Stimulated activated CD4-positive, alpha-beta T cell treated with anti-CD3 and anti-CD28 coated beads, Interleukin-1b, Interleukin-23, amount 100 ng/mL, for 4 hours (primary cell): ENCODE data around the gene PCNP.
"Not testable (repeated sequence)": the region's sequence is repeated elsewhere in the genome, so short reads cannot be mapped to it uniquely, and the experiment has no call there.

Experiments used
- DNase-seq, 2 donors: peaks; one replicate each; pipeline ENCODE4 v3.0.0-alpha.2; 2020; ENCODE audit warnings: low read depth in 2 of 2

PCNP gene

DNA sequence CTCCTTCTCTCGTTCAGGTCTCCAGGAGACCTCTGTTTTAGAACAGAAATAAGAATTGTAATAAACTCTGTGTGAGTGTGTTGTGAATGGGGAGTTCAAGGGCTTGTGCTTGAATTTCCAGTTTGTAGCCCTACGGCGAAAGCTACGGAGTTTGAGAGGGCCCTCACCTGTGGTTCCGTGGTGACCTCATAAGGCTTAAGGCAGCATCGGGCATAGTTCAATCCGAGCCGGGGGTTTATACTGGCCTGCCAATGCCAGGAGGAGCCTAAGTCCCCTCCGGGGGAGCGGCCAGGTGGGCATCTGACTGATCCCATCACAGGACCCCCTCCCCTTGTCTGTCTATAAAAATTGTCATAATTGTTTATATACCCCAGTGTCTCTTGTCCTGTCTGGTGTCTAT is 59.2 kb downstream of the PCNP start:
- DNase-seq: no peak

DNA sequence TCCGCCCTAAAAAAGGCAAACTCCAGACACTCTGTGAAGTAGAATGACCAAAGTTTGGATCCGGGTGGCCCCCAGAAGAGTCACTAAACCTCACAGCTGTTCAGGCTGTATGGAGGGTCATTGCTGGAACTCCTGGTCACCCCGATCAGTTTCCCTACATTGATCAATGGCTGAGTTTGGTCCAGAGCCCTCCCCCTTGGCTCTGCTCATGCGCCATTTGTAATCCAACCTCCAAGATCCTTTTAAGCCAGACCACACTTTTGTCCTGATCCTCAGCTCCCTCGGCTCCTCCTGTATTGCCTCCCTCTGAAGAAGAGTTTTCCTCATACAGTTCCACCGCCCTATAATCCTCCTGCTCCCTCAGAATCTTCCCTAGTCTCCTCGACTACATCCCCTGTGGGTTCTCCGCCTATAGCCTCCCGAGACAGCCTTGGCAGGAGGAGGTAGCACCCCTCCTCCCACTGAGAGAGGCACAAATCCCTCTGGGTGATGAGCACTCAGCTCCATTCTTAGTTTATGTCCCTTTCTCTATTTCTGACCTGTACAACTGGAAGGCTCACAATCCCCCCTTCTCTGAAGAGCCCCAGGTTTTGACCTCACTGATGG is 60.7 kb downstream of the PCNP start:
- DNase-seq: no peak

DNA sequence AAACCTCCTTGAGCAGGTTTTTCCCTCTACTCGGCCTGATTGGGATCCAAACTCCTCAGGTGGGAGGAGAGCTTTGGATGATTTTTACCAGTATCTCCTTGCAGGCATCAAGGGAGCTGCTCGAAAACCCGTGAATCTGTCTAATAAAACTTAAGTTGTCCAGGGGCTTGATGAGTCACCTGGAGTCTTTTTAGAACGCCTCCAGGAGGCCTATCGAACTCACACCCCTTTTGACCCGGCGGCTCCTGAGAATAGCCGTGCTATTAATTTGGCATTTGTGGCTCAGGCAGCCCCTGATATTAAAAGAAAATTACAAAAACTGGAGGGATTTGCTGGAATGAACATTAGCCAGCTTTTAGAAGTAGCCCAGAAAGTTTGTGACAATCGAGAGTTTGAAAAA is 61.4 kb downstream of the PCNP start:
- DNase-seq: no peak

DNA sequence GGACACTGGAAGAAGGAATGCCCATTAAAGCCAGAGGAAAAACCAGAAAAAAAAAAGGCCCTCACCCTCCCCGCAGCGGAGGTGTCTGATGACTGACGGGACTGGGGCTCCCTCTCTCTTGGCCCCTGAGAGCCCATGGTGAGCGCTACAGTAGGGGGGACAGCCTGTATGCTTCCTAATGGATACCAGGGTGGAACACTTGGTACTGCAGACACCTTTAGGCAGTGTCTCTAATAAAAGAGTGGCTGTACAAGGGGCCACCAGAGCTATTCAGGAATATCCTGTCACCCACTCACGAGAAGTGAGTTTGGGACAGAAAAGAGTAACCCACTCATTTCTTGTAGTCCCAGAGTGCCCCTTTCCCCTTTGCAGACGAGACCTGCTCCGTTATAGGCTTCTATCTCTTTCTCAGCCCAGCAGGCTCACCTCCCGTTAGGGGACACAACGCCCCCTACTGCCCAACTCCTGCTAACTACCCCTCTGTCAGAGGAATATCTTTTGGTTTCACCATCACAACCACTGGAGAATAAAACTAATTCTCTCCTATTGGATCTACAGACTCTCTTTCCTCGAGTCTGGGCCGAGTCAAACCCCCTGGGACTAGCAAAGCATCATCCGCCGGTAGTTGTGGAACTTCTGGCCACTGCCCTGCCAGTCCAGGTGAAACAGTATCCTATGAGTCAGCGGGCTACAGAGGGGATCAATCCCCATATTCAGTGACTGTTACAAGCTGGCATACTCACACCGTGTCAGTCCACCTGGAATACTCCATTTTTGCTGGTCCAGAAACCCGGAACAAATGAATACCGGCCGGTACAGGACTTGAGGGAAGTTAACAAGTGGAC is 62.2 kb downstream of the PCNP start:
- DNase-seq: peak; percentile 57 to 64

DNA sequence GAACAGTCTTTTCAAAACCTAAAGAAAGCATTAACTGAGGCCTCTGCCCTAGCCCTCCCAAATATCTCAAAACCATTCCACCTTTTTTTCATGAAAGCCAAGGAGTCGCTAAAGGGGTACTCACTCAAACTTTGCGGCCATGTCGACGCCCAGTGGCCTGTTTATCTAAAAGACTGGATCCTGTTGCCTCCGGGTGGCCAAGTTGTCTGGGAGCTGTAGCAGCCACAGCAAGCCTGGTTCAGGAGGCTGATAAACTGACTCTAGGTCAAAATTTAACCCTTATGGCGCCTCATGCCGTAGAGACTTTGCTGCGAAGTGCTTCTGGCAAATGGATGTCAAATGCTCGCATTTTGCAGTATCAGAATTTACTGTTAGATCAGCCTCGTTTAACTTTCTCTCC is 63.5 kb downstream of the PCNP start:
- no peak for DNase-seq

DNA sequence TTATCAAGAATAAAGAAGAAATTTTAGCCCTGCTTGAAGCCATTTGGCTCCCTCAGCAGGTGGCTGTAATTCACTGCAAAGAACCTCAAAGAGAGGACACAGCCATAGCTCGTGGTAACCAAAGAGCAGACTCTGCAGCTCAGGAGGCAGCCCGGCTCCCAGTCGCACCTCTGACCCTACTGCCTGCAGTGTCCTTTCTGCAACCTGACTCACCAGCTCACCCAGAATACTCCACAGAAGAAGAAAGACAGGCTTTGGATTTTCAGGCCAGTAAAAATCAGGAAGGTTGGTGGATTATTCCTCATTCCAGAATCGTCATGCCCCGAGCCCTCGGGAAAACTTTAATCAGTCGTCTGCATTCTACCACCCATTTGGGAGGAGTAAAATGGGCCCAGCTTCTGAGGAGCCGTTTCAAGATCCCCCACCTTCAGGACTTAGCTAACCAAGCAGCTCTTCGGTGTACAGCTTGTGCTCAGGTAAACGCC is 64.3 kb downstream of the PCNP start:
- DNase-seq: no peak

DNA sequence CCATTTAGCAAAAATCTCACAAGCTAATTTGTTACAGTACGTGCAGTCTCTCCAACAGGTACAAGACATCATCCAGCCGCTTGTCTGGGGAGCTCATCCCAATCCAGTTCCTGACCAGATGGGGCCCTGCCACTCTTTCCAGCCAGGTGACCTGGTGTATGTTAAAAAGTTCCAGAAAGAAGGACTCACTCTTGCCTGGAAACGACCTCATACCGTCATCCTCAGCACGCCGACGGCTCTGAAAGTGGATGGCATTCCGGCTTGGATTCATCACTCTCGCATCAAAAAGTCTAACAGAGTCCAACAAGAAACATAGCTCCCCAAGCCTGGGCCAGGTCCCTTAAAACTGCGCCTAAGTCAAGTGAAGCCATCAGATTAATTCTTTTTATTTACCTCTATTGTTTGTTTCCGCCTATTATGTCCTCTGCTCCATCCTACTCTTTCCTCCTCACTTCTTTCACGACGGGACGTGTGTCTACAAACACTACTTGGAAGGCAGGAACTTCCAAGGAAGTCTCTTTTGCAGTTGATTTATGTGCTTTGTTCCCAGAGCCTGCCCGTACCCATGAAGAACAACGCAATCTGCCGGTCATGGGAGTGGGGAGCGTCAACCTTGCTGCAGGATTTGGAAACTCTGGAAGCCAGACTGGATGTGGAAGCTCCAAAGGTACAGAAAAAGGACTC is 65.4 kb downstream of the PCNP start:
- no peak for DNase-seq

DNA sequence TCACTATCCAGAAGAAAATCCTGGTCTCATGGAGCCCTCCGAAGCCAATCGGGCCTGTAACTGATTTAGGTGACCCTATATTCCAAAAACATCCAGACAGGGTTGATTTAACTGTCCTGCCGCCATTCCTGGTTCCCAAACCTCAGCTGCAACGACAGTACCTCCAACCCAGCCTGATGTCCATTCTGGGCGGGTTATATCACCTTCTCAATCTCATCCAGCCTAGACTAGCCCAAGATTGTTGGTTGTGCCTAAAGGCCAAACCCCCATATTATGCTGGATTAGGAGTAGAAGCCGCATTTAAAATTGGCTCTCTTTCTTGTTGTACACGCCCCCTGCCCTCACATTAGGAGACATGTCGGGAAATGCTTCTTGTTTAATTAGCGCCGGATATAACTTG is 66.3 kb downstream of the PCNP start:
- no peak for DNase-seq

DNA sequence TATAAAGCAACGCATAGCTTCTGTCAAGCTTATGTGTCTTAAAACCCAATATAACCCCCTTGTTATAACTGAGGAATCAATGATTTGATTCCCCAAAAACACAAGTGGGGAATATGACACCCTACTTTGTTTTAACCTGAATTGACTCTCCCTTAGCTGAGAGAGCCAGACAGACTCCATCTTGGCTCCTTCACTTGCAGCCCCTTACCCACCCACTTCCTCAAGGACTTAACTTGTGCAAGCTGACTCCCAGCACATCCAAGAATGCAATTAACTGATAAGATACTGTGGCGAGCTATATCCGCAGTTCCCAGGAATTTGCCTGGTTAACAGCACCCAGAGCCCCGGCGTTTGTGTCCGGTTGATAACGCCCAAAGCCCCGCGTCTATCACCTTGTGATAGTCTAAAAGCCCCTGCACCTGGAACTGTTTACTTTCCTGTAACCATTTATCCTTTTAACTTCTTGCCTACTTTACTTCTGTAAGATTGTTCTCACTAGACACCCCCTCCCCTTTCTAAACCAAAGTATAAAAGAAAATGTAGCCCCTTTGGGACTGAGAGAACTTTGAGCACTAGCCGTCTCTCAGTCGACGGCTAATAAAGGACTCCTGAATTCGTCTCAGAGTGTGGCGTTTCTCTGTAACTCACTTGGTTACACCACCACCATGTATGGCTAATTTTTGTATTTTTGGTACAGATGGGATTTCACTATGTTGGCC is 67.6 kb downstream of the PCNP start:
- DNase-seq: not testable (repeated sequence)

DNA sequence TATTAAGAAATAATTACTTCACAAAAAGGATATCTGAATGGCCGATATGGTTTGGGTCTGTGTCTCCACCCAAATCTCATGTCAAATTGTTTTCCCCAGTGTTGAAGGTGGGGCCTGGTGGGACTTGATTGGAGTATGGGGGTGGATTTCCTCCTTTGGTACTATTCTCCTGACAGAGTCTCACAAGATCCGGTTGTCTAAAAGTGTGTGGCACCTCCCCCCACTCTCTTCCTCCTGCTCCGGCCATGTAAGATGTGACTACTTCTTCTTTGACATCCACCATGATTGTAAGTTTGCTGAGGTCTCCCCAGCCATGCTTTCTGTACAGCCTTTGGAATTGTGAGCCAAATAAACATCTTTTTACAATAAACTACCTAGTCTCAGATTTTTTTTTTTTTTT is 68.5 kb downstream of the PCNP start:
- DNase-seq: no peak

DNA sequence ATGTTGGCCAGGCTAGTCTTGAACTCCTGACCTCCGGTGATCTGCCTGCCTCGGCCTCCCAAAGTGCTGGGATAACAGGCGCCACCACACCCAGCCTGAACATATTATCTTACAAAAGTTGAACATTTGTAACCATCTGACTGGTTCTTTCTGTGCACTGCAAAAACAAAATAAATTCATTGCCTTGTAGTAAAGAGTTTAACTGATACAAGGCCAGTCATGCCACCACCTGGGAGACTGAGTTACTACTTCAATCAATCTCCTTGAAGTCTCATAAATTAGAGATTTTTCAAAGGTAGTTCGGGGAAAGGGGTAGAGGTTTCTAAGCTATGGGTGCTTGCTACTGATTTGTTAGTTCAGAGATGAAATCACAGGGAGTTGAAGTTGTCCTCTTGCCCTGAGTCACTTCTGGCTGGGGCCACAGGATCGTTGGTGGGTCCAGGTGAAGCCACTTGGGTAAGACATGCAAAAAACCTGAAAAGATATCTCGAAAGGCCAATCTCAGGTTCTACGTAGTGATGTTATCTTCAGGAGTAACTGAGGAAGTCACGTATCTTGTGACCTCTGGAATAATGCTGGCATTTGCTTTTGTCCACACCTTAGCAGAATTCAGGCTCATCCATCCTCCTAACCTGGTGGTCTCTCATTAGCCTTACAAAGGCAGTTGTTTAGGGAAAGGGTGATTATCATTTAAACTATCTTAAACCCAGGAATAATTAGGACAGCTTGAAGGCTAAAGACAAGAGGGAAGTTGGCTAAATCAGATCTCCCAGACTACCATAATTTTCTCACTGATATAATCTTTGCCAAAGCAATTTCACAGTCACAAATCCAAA is 69.2 kb downstream of the PCNP start:
- no peak for DNase-seq
